ENCODE measurements around the gene GP1BA.

DNA sequence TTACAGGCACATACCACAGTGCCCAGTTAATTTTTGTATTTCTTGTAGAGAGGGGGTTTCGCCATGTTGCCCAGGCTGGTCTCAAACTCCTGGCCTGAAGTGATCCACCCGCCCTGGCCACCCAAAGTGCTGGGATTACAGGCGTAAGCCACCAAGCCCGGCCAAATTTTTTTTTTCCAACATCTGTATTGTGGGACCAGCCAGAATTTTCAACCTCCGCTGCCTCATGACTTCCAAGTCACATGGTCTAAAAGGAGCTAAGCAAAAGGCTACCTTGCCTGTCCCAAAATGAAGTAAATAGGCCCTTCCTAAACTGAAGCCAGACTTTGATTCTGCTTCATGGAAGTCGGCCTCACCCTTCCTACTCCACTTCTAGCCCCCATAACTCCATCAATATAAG, 39.7 kb downstream of the GP1BA start:
- TF ChIP-seq SUZ12 (IDR thresholded peaks at IDR 0.05; ENCODE audit: extremely low read depth, insufficient read depth, insufficient read length) (no peak), YY1 (IDR thresholded peaks at IDR 0.05; ENCODE audit: insufficient read depth, insufficient read length) (no peak)

All from NT2/D1 (cell line).